ENCODE measurements around the gene IFRD2.
A peak's percentile ranks its signal among the peaks of the same experiment; 100 is the strongest.
"Not testable (repeated sequence)": the region's sequence is repeated elsewhere in the genome, so short reads cannot be mapped to it uniquely, and the experiment has no call there.

Gene IFRD2

DNA sequence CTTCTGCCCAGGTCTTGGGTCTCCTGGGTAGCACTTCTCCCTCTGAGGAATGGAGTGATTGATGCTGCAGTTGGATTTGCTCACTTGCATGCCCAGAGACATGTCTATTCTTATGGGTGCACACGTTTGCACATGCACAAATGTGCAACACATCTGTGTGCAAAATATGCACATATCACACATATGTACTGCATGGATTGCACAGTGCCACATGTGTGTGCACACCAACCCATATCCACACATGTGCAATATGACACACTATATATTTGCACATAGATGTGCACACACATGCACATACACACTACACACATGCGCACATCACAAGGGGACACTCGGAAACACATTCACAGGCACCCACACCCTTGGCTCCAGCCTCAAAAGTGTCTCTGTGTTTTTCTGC is 24.0 kb downstream of the IFRD2 start:
- no peak for DNase-seq (ENCODE audit: low read depth in 2 of 2)

DNA sequence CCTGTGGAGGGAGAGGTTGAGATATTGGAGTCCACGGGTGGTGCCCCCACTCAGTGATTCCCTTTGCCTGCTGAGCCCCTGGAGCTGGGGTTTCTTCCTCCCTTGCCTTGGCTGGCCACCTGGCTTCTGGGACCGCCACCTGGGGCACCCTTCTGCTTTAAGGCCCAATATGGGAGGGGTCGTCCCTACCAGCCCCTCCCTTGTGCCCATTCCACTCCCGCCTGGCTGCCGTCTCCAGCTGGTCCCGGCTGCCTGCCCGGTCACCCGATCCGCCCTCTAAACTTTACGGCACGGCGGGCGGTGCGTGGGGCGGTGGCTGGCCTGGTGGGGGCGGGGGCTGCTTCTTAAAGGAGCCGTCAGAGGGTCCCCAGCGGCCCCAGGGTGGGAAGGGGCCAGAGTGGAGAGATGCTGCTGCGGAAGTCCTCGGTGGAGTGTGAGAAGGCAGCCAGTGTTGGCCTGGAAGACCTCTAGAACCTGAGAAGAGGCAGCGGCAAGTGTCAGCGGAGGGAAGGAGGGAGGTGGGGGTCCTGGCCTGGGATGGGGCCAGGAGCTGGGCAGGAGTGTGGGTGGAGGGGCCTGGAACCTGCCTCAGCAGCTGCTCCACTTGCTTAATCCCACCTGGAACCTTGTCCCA is 24.8 kb downstream of the IFRD2 start:
- DNase-seq (ENCODE audit: low read depth in 2 of 2), result no peak

DNA sequence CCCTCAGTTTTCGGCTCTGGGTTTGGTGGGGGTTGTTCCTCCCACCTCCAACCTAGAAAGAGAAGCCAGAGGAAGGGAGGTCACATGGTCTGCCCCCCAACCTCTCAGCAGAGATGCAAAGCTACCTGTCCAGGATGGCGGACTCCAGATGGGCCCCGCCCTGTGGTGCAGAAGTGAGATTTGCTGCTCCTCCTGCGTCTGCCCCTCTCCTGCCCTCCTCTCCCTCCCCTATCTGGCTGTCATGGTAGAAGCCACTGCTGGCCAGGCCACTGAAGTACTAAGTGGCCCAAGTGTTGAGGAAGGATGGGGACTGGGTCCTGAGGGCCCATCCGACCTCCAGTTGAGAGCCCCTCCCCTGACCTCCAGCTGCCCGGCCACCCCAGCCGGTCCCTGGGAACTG is 25.4 kb downstream of the IFRD2 start:
- no peak for DNase-seq (ENCODE audit: low read depth in 2 of 2)

DNA sequence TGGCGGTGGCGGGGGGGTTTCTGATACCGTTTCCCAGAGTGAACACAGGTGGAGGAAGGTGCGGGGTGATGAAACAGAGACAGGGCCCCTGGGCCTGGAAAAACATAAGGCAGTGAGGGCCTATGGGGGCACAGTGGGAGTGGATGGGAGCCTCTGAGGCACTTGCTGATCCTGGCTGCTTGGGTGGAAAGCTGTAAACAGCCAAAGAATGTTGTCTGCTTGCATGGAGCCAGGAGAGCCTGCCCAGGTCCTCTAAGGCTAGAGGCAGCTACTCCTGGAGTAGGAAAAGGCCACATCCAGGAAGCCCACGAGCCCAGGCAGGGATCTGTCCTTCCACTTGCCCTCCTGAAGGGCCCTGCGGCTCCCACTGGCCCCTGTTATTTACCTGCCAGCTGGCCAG is 26.2 kb downstream of the IFRD2 start:
- no peak for DNase-seq (ENCODE audit: low read depth in 2 of 2)

DNA sequence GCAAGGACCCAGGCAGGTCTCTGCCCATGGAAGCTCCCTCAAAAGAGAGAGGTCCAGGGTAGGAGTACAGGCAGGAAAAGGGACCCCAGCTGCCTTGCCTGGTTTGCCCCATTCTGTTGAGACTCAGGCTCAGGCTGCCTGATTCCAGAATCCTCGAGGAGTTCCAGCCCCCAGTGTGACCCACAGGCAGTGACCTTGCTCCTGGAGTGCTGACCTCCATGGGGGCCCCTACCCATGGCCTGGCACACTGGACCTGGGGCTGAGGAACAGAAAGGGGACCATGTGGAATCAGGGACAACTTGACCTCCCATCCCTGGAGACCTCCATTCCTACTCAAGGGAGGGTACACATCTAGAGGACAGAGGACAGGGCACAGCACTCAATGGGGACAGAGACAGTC is 26.7 kb downstream of the IFRD2 start:
- no peak for DNase-seq (ENCODE audit: low read depth in 2 of 2)

DNA sequence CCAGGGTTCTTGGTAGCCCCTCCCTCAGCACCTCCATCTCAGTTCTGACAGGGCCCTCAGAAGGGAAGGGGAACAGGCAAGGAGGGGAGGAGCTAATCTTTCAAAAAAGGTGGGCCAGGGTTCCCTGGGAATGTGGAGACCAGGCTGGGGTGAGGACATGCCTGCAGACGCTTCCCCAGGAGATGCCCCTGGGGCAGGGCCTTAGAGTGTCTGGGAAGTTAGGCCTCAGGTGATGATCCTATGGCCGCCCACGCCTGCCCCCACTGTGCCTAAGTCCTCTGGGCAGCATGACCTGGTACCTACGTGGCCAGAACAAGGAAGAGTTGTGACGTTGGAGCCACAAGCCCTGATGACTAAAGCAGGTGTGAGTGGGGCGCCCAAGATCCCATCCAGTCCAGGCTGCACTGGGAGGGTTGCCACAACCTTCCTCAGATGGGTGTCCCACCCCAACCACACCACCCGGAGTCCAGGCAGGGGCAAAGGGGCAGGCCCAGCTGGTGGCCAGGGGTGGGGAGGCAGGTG is 27.2 kb downstream of the IFRD2 start:
- DNase-seq (ENCODE audit: low read depth in 2 of 2), result no peak

DNA sequence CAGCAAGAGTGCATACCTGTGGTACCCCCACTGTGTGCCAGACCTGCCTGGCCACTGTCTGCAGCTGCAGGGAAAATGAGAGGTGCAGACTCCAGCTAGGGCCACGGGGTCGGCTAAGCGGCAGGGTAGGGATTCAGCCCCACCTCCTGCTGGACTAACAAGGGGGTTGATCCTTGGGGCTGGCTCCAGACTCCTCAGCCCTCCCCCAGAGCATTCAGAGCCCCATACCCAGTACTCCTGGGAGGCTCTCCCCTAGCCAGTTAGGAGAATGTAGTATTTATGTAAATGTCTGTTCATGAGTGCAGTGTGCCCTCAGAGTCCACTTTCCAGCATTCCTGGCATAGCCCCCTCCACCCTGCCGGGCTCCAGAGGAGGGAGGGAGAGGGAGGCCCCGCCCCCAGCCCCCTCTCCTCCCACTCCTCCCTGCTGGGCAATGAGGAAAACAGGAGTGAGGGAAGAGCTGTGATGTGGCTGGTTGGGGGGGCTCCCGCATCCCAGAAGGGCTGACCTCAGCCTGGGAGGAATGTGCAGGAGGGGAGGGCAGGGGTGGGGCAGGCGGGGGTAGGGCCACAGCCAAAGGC is 27.8 kb downstream of the IFRD2 start:
- no peak for DNase-seq (ENCODE audit: low read depth in 2 of 2)

DNA sequence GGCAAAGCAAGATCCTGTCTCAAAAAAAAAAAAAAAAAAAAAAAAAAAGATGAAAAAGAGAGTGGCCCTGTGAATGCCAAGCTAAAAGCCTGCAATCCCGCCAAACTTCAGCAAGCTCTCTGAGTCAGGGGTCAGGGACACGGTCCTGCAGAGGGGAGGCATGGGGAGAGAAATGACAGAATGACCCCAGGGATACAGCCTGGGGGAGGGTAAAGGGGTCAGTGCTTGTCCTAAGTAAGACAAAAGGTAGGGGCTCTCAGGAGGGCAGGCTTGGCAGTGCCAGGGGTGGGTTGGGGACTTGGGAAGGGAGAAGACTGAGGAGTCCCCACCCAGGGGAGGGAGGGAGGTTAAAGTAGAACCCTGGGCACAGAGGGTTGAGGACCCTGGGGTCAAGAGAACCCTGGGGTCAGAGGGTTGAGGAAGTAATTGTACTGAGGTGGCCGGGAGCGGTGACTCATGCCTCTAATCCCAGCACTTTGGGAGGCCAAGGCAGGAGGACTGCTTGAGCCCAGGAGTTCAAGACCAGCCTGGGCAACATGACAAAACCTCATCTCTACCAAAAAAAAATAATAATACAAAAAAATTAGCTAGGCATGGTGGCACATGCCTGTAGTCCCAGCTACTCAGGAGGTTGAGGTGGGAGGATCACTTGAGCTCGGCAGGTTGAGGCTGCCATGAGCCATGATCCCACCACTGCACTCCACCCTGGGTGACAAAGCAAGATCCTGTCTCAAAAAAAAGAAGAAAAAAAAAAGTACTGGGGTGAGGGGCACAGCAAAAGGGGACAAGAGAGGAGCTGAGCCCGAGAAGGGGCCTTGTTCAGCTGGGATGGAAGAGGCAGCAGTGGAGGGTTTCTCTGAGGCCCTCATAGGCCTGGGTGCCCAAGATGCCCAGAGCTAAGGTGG is 28.5 kb downstream of the IFRD2 start:
- DNase-seq (ENCODE audit: low read depth in 2 of 2), result no peak

DNA sequence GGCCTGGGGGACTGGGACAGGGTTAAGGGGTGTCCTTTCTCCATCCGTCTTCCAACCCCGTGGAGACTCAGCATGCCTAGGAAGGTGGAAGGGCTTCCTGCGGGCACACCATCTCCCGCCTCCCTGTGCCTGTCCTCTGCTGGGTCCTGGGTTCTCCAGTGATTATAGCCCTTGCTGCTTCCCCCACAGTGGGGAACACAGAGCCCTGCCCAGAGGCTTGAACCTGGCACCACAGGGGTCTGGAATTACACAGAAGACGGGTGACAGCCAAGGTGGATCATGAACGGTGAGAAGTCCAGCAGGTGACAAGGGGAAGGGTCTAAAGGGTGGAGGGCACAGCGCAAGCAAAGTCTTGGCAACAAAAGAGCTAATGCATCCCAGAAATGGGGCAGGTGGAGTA is 29.5 kb downstream of the IFRD2 start:
- no peak for DNase-seq (ENCODE audit: low read depth in 2 of 2)

DNA sequence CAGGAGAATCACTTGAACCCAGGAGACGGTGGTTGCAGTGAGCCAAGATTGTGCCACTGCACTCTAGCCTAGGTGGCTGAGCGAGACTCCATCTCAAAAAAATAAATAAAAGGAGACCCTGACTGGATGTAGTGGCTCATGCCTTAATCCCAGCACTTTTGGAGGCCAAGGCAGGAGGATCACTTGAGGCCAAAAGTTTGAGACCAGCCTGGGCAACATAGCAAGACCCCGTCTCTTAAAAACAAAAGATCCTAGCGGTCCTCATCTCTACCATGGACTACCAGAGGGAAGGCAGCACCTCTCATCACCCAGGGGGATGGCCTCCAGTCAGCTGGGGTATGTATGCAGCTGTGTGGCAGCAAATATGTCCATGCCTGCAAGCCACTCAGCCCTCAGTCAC is 30.0 kb downstream of the IFRD2 start:
- DNase-seq (ENCODE audit: low read depth in 2 of 2), result not testable (repeated sequence)

DNA sequence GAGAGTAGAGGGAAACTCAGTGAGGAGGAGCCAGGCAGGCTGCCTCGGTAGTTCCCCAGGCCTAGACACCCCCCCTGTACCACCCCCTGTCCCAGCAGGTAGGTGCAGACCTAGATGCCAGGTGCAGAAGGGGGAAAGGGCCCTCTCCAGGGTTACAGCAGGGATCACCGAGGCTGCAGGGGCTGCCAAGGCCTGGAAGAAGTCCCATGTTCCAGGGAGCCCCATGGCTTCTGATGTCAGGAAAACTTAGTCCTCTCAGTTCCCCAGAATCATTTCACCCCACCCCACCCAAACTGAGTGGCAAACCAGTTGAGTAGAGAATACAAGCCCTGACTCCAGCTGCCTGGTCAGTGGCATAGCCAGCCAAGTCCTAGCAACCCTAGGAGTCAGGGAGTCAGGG is 30.7 kb downstream of the IFRD2 start:
- DNase-seq (ENCODE audit: low read depth in 2 of 2), result no peak

DNA sequence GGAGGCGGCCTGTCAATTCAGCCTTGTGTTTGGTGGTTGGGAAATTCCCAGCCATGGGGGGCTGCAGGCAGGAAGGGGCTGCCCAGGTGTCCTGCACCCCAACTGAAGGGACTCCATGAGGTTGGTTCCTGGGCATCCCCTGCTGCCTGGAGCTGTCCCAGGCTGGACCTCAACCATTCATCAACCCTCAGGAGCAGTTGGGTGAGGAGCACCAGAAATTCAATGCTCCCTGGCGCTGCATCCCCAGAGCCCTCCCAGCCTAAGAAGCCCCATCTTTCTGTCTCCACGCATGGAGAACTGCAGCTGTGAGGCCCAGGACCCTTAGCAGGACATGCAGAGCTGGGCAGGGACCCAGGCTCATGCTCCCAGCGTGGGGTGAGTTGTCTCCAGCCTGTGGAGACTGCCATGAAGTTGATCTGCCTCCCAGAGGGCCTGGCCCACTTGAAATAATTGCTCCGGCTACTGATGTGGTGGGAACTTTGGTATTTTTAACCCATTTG is 31.2 kb downstream of the IFRD2 start:
- DNase-seq (ENCODE audit: low read depth in 2 of 2), result no peak

DNA sequence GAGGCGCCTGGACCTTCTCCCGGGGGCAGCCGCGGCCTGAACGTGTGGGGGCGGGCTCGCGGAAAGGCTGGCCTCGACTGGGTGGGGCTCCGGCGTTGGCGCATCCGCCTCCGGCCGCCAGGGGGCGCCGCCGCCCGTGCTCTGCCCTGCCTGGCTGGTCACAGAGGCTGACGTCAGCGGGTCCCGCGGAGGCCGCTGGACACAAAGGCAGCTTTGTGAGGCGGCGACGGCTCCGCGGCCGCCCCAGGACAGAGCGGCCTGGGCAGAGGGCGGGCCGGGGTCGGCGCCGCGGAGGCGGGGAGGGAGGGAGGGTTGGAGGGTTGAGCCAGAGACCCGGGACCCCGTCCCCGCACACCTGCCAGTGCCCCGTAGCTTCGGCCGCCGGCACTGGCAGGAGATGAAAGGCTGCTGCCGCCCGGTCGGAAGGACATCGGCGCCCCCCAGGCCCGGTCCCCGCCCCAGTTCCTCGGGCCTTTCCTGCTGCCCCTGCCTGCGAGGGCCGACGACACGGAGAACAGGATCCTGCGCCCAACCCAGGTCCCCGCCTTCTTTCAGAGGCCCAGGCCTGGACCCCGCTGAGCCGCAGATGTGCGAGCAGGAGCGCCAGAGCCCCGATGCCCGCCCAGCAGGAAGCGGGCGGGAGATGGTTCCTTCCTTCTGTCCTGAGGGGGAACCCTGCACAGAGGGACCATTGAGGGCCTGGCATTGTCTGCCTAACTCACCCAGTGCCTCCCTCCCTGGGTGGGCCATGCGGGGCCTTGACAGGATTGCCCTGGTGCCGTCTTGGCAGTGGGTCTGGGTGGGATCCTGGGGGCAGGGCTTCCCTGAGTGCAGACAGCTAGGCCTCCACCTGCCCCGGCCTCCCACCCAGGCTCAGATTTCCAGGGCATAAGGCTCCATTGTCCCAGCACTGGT is 31.9 kb downstream of the IFRD2 start:
- peak; percentile 78 to 83 for DNase-seq (ENCODE audit: low read depth in 2 of 2)

DNA sequence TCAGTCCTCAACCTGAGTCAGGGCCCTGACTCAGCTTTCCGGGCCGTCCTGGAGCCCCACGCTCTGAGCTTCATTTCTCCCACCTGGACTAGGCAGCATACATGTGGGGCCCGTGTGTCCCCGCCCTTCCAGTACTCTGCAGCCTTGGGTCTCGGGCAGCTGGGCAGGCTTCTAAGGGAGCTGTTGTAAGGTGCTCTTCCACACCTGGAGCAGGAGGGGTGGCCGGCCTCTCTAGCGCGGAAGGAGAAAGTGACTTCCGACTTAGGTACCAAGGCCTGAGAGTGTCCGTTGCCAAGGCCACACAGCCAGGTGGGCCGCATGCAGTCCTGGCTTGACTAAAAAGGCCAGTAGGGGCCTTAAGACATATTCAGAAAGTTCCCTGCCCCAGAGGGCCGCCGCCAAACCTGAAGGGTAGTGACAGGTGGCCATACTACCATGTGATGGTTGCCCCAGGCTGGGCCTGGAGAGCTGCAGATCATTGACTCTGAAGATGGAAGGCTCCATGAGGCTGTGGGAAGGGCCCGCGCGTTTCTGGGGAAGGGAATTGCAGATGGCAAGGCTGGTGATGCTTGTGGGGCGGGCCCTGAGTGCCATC is 32.7 kb downstream of the IFRD2 start:
- DNase-seq (ENCODE audit: low read depth in 2 of 2), result no peak

DNA sequence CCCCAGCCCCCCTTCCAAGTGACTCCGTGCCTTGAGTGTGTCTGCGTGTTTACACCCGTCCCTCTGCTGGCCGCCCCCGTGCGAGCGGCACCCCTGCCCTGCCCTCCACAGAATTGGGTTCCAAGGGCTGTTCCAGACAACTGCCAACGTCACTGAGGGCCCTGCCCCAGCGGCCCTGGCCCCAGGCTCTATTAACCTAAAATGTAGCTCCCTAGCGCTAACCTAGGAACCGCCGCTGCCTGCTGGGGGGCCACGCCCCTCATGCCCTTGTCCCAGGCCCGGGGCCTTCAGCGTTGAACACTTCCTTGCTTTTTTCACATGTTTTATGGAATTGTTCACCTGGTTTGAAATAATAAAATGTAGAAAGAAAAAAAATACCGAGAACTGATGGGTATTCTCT is 33.2 kb downstream of the IFRD2 start:
- DNase-seq (ENCODE audit: low read depth in 2 of 2), result no peak

DNA sequence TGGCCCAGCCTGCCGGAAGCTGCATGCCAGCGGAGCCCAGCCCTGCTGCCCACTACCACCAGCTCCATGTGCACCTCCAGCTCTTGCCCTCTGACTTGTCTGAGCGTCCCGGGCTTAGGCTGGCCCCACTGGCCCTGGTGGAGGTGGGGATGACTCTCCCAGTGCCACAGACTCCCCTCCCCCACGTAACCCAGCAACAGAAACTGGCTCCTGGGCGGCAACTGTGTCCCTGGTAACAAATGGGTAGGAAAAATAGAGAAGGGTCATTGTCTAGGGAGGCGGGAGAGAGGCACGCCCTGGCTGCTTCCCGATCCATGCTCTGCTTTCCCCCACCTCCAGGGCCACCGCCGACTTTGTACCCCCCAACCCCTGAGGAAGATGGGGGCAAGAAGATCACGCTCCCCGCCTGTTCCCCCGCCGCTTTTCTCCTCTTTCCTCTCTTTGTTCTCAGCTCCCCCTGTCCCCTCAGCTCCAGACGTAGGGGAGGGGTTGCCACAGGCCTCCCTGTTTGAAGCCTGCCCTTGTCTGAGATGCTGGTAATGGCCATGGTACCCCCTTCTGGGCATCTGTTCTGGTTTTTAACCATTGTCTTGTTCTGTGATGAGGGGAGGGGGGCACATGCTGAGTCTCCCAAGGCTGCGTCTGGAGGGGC is 34.1 kb downstream of the IFRD2 start:
- no peak for DNase-seq (ENCODE audit: low read depth in 2 of 2)

DNA sequence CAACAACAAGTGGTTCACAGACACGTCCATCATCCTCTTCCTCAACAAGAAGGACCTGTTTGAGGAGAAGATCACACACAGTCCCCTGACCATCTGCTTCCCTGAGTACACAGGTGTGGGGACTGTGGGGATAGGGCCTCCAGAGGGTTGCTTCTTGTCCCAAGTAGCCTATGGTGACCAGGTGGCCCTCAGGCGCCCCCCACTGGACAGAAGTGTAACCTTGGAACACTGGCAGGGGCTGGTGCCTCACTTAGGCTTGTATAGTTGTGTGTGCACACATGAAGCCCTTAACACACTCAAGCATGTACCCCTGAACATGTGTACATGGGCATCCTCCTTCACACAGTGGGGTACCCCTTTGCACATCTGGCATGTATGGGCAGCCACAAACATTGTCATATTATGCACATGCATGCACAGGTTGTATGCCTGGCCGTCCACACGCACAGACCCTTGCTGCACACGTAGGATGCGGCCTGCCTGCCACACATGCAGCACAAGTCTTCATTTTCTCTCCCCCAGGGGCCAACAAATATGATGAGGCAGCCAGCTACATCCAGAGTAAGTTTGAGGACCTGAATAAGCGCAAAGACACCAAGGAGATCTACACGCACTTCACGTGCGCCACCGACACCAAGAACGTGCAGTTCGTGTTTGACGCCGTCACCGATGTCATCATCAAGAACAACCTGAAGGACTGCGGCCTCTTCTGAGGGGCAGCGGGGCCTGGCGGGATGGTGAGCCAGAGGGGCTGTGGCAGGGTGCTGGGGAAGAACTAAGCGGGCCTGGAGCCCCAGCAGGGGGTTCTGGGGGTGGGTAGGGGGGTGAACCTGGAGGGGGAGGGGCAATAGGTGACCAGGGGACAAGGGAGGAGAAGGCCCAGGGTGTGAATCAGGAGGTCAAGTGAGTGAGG is 35.0 kb downstream of the IFRD2 start:
- no peak for DNase-seq (ENCODE audit: low read depth in 2 of 2)

DNA sequence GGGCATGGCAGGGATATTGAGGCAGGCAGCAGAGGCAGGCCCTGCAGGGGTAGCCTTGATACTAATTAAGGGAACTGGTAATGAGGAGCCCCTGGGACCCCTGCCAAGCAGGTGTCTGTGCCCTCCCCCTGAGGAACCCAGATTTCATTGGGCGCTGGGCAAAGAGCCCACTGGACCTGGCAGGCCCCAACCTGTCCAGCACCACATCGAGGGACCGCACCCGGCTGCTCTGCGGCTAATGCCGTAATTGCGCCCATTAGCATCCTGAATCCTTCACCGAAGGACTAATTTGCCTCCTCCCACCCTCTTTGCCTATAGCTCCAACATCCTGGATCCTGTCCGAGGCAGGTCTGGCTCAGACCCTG is 37.0 kb downstream of the IFRD2 start:
- no peak for DNase-seq (ENCODE audit: low read depth in 2 of 2)

DNA sequence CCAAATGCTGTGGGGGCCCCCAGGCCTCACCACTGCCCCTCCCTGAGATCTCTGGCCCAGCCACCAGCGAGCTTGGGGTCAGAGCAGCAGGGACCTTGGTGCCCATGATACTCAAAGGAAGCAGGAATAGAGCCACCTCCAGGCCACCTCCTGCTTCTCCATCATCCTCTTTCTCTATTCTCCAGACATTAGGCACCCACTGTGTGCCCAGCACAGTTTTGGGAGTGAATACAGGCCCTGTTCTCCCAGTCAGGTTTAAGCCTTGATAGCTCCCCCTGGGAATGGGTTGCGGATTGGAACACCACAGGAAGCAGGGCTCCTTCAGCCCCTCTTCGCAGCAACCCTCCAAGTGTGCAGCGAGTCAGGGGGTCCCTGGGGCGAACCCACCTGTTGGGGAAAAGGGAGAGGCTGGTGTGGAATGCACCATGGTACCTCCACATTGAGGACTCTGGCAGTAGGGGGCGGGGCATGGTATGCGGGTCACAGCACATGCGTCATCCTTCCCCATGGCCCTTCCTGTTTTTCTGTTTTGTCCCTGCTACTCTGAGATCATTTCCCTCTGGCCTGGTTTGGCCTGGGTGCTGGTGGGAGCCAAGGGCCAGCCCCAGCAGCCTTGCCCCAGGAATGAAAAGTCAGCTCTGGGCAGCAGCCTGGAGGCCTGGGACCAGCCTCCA is 37.5 kb downstream of the IFRD2 start:
- DNase-seq (ENCODE audit: low read depth in 2 of 2), result no peak

All from activated CD4-positive, alpha-beta T cell treated with anti-CD3 and anti-CD28 coated beads for 24 hours (primary cell).